Measurements from ENCODE around the gene FOXI2. TPM values are rescaled to one million over a fixed set of nuclear protein-coding genes. Genes with fewer than 3 reads are reported as not detected.

The FOXI2 gene
- total RNA-seq, 1 donor from 2014 or later, result not detected

GRCh38 chr10:127740596-127740995 is 3.6 kb downstream of the FOXI2 start:
- DNase-seq (ENCODE audit: low spot score in 2 of 2), result no peak
- FAIRE-seq, result no peak

DNA sequence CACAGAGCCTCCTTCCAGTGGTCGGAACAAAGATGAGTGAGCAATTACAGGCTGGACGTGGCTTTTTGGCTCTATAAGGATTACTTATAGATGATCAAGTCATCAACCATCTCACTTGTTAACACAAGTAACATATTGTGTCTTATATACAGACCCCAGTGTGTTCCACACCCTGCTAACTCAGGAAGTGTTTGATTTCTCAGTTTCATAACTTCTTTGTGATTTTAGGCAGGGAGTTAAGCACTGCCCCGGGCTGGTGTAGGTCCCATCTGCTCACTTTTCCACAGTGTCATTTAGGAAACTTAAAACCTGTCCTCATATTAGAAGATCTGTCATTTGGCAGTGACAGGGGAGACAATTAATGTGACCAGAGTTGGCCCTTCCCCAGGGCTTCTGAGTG is 6.2 kb downstream of the FOXI2 start:
- DNase-seq (ENCODE audit: low spot score in 2 of 2), result no peak
- no peak for FAIRE-seq

DNA sequence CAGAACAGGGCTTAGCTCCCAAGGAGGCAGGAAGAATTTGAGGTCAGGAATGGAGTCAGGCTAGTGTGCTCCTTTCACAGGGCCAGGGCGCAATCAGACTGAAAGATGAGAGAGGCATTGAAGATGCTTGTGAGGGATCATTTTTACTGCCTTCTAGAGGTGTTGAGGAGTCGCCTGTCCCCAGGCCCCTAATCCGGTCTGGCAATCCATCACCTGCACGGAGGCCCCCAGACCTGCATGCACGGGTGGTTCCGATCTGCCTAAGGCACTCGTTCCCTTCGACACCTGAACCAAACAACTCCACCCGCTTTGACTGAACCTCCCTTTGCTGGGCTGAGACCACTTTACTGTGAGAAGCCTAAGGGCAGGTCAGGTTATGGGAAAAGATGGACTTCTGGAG is 8.0 kb downstream of the FOXI2 start:
- FAIRE-seq (no peak), DNase-seq (ENCODE audit: low spot score in 2 of 2) (no peak)

DNA sequence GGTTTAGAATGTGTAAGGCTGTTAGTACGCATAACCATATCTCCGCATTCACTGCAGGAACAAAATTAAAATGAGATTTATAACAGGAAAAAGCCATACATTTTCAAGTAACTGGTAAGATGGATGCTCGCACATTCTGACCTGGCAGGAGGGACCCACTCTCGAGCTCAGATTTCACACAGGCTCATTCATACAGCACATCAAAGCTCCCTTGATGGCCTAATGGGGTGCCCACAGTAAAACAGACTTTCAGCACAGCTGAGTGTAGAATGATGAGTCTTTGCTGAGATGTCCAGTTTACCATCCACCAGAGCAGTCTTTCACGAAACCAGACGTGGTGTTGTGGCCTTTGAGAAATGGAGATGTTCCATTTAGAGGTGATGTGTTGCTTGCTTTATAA is 8.9 kb downstream of the FOXI2 start:
- DNase-seq (ENCODE audit: low spot score in 2 of 2), result no peak
- no peak for FAIRE-seq

DNA sequence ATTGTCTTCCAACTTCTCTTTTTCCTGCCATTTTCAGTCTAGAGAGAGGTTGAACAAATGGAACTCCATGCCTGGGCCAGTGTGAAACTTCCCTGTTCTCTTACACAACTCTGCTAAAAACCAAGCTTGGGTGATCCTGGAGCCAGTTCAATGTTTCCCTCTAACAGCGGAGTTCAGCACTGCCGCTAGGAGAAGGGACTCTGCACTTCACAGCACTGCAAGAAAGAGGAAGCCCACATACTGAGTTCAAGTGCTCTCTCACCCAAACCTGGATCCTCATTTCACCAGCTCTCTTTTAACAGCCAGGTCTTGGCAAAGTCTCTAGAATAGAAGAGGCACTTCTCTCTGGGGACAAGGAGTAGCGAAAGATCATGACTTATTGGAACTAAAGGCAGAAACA is 18.8 kb downstream of the FOXI2 start:
- DNase-seq (ENCODE audit: low spot score in 2 of 2), result no peak
- no peak for FAIRE-seq

GRCh38 chr10:127756264-127756663 is 19.3 kb downstream of the FOXI2 start:
- no peak for DNase-seq (ENCODE audit: low spot score in 2 of 2)
- no peak for FAIRE-seq

DNA sequence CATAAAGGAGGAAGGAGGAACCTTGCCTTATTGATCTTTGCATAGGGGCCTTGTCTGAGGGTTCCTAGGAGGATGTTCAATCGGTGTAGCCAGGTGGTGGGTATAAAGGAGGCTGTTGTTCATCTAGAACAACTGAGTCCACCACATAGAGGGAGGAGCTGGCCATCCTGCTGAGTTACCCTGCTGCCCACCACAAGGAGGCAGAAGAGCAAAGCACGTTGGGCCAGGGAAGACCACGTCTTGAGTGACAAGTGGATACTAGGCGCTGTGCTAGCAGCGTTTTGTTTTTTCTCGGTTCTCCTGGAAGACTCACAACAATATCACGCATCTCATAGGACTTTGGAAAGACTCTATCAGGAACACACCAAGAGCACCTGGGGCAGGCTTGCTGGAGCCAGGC is 20.0 kb downstream of the FOXI2 start:
- no peak for FAIRE-seq
- no peak for DNase-seq (ENCODE audit: low spot score in 2 of 2)

DNA sequence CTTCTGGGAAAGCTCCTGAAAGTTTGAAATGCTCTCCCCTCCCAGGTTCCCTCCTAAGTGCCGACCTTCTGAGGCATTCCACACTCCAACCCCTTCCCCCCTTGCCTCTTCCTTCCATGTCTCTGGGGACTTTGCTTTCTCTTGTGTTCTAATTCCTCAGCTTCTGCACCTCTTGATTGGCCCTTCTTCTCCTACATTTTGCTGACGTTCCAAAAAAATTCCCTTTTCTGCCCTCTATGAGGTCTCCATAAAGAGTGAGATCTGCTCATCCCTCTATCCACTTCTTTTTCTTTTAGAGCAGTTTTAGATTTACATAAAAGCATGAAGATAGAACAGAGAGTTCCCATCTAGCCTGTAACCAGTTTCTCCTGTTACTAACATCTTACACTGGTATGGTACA is 22.3 kb downstream of the FOXI2 start:
- FAIRE-seq, result no peak

GRCh38 chr10:127762925-127763324 is 25.9 kb downstream of the FOXI2 start:
- DNase-seq (ENCODE audit: low spot score in 2 of 2) (no peak), FAIRE-seq (no peak)

More for the DNA sequence above, 22.3 kb downstream of the FOXI2 start:
- DNase-seq (ENCODE audit: low spot score in 2 of 2), result no peak

- FAIRE-seq (no peak), DNase-seq (ENCODE audit: low spot score in 2 of 2) (no peak)
Observed at GRCh38 chr10:127774766-127775559, 38.0 kb downstream of the FOXI2 start.

DNA sequence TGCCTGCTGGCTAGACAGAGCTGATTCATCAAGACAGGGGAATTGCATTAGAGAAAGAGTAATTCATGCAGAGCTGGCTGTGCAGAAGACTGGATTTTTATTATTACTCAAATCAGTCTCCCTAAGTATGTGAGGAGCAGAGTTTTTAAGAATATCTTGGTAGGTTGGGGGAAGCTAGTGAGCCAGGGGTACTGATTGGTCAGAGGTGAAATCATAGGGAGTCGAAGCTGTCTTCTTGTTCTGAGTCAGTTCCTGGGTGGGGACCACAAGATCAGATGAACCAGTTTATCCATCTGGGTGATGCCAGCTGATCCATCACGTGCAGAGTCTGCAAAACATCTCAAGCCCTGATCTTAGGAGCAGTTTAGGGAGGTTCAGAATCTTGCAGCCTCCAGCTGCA is 39.8 kb downstream of the FOXI2 start:
- FAIRE-seq, result no peak
- DNase-seq (ENCODE audit: low spot score in 2 of 2), result no peak

- DNase-seq (ENCODE audit: low spot score in 2 of 2), result no peak
- FAIRE-seq, result no peak
Observed at GRCh38 chr10:127781412-127781811, 44.4 kb downstream of the FOXI2 start.

DNA sequence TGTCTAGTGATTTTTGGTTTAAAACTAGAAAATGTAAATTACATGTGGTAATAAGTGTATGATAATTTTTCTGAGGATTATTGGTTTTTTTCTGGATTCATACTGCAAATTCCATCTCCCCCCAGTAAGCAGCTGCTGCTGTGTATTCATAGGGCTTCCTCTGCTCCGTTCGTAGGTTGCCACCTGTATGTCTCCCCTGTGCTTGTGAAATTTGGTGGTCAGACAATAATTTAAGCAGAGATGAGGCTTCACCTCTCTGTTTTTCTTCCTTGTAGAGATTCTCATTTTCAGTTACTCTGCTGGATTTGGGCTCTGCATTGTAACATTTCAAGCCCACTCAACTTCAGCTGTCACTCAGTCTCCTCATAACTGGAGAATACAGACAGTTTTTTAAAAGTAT is 50.9 kb downstream of the FOXI2 start:
- no peak for FAIRE-seq
- no peak for DNase-seq (ENCODE audit: low spot score in 2 of 2)

GRCh38 chr10:127790066-127790624 is 53.2 kb downstream of the FOXI2 start:
- DNase-seq (ENCODE audit: low spot score in 2 of 2) (no peak), FAIRE-seq (no peak)

Other genes with a start within 250 kb of the FOXI2 start
- gene NPS, start 187.9 kb upstream of the FOXI2 start, total RNA-seq, result not detected
- gene CLRN3, start 155.8 kb downstream of the FOXI2 start, total RNA-seq, result not detected
- 16.3 TPM for gene PTPRE, start 169.9 kb downstream of the FOXI2 start, total RNA-seq

All from frontal cortex (tissue), 4 donors.